ENCODE data around the gene ANGPTL5.

DNA sequence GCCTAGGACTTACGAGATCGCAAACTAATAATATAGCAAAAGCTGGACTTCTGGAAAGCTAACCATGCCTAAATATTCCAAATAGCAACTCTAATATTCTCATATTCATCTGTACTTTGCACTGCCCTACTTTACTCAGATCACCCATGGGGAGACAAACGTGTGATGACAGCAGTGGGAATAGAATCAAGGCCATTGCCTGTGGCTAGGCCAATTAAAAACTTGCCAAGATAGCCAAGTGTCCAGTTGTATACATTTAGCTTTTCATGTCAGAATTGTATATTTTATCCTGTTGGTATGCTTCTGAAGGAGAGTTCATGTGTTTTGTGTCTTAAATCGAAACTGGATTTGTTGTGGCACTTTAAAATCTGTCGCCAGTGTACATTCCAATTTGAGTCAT lies 2.7 kb downstream of the ANGPTL5 start:
- TF ChIP-seq POLR2A (IDR thresholded peaks at IDR 0.05; ENCODE audit: low read length) (no peak), GATA1 (IDR thresholded peaks at IDR 0.05; ENCODE audit: low read depth, low read length) (no peak)

Measured in erythroblast (primary cell).